ENCODE measurements around the gene ATXN1. TPM values are rescaled to one million over a fixed set of nuclear protein-coding genes. Genes with fewer than 3 reads are reported as not detected.

Gene ATXN1
- total RNA-seq, 1 donor: 45.3 TPM

GRCh38 chr6:16427124-16427523 lies 334.1 kb downstream of the ATXN1 start:
- TF ChIP-seq CTCF (IDR thresholded peaks at IDR 0.05; ENCODE audit: insufficient read depth, low read depth, low read length): no peak
- H3K4me3 ChIP-seq (ENCODE audit: low read depth, low read length): no peak overlapping the region

GRCh38 chr6:16425881-16426615 lies 335.2 kb downstream of the ATXN1 start:
- no peak for DNase-seq (ENCODE audit: low read depth)
- TF ChIP-seq CTCF (IDR thresholded peaks at IDR 0.05; ENCODE audit: insufficient read depth, low read depth, low read length): no peak
- no peak overlapping the region for H3K4me3 ChIP-seq (ENCODE audit: low read depth, low read length)

More at GRCh38 chr6:16427124-16427523, 334.1 kb downstream of the ATXN1 start:
- DNase-seq (ENCODE audit: low read depth): no peak

DNA sequence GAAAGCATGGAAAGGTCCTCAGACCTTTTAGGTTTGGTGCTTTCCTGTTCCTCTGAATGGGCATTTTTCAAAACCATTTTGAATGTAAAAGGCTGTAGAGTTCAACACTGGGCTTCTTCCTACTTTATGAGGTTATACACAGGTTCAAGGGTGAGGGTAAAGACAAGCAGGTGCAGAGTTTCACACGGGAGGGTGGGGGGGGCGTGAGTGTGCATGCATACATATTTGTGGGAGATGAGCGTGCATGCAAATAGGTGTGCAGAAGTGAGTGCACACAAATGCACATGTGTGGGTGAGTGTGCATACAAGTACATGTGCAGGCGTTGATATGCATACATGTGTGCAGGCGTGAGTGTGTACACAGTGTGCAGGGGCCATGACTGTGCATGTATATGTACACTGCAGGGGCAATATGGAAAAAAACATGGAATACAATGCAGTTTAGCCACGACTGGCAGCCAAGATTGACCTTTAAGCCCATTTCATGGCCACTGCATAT lies 339.7 kb downstream of the ATXN1 start:
- H3K4me3 ChIP-seq (ENCODE audit: low read depth, low read length): no peak overlapping the region
- DNase-seq (ENCODE audit: low read depth): no peak
- no peak for TF ChIP-seq CTCF (IDR thresholded peaks at IDR 0.05; ENCODE audit: insufficient read depth, low read depth, low read length)

- no peak overlapping the region for H3K4me3 ChIP-seq (ENCODE audit: low read depth, low read length)
- no peak for TF ChIP-seq CTCF (IDR thresholded peaks at IDR 0.05; ENCODE audit: insufficient read depth, low read depth, low read length)
These were observed 340.4 kb downstream of the ATXN1 start for GRCh38 chr6:16420715-16421461.

DNA sequence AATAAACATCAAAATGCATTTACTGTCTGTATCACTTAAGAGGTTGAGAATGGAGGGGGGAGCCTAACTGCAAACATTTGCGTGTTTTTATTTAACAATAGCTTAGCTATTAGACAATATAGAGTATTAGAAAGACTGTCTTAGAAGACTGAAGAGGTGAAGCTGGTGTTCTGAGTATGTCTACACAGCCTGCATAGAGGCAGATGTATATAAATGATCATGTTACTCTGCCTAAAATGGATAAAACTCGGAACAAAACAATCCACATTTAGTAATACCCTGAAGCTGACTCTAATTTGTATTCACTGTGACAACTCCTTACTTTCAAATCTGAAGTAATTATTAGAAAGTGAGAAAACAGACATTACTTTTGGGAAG lies 340.9 kb downstream of the ATXN1 start:
- DNase-seq (ENCODE audit: low read depth): no peak
- no peak overlapping the region for H3K4me3 ChIP-seq (ENCODE audit: low read depth, low read length)
- TF ChIP-seq CTCF (IDR thresholded peaks at IDR 0.05; ENCODE audit: insufficient read depth, low read depth, low read length): no peak

More at GRCh38 chr6:16420715-16421461, 340.4 kb downstream of the ATXN1 start:
- peak; percentile 95 for DNase-seq (ENCODE audit: low read depth)

DNA sequence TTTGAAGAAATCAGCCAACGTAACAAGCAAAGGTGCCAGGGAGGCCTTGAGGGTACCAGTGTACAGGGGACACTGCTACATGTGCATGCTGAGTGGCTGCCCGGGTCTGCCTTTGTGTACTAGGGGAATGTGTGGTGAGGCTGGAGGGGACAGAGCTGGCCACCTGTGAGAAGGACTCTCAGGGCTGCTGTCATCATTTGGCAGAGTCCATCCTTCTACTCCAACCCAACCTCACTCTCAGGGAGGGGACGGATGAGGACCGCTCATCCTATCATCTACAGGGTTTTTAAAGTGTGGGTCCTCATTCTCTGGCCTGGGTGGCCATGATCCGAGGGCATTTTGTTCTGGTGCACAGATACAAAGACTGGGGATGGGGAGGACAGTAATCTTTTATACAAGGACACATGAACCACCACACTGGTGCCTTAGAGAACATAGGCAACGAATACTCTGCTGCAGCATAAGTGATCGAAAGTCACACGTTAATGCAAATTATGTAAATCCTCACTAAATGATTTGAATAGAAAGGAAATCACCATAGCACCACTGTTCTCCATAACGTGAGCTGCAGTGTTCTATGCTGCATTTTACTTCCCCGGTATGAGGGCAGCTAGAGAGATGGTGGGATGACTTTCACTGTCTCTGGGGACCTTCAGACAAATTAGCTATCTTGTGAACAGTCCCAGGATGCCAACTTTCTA lies 341.5 kb downstream of the ATXN1 start:
- no peak for DNase-seq (ENCODE audit: low read depth)
- TF ChIP-seq CTCF (IDR thresholded peaks at IDR 0.05; ENCODE audit: insufficient read depth, low read depth, low read length): no peak
- no peak overlapping the region for H3K4me3 ChIP-seq (ENCODE audit: low read depth, low read length)
